ENCODE data around the gene FOXP1. TPM values are rescaled to one million over a fixed set of nuclear protein-coding genes. Genes with fewer than 3 reads are reported as not detected.

FOXP1 gene
- total and polyA plus RNA-seq, 9 of the 15 experiments (the other 6 are each of a cell fraction or from before 2014, with no cell fraction given), result 7.7 to 34.5 (median 13.7) TPM

- in situ Hi-C loops (cut with MboI) (no loop called here), intact Hi-C loops (cut with micrococcal nuclease) (no loop called here)
- no TSS peak for BruUV-seq (replicated peaks)
- POLR2A ChIA-PET, result no interaction called here
- Histone ChIP-seq H3K4me2 (ENCODE audit: insufficient read depth, low read length) (no peak overlapping the region), H3K79me2 (ENCODE audit: control insufficient read depth, insufficient read depth, low read length) (no peaks in the 10 kb centered on the region), H3K27ac (ENCODE audit: extremely low read depth, low read depth, low read length) (no peak overlapping the region), H3K27me3 (ENCODE audit: control insufficient read depth in 2 of 2, insufficient read depth in 2 of 2, low read length in 2 of 2) (no peaks in the 10 kb centered on the region), H2AFZ (ENCODE audit: low read depth, low read length) (no peak overlapping the region), H3K9me3 (replicated peaks; ENCODE audit: control insufficient read depth, insufficient read depth, low read depth, low read length) (no peaks in the 10 kb centered on the region), H3K9ac (ENCODE audit: insufficient read depth in 1 of 2, low read depth in 2 of 2, low read length in 2 of 2) (no peak overlapping the region), H4K20me1 (replicated peaks; ENCODE audit: control insufficient read depth, insufficient read depth, low read length) (no peaks in the 10 kb centered on the region), H3K36me3 (ENCODE audit: control insufficient read depth, insufficient read depth, low read length) (peaks cover 76% of the 10 kb centered on the region; the same call in 2 of the 3 replicates), H3K4me3 (no peak overlapping the region), H3K9me1 (ENCODE audit: control insufficient read depth, insufficient read depth, low read length) (no peaks in the 10 kb centered on the region), H3K4me1 (replicated peaks in 1 of 2; ENCODE audit: control insufficient read depth in 2 of 2, insufficient read depth in 2 of 2, low read length in 2 of 2) (no peaks in the 10 kb centered on the region)
- no peak for DNase-seq (ENCODE audit: extremely low read depth in 1 of 4, low spot score in 3 of 4)
- TF ChIP-seq SRF (CRISPR knock-in tag; IDR thresholded peaks at IDR 0.05), result no peak
- no peak for TF ChIP-seq ZC3H11A (IDR thresholded peaks at IDR 0.05; ENCODE audit: low read depth, low read length)
- TF ChIP-seq SP1 (CRISPR knock-in tag; IDR thresholded peaks at IDR 0.05), result no peak
- no peak for TF ChIP-seq TGIF2 (CRISPR knock-in tag; IDR thresholded peaks at IDR 0.05)
- TF ChIP-seq MXI1 (IDR thresholded peaks at IDR 0.05; ENCODE audit: low read depth, low read length), result no peak
- TF ChIP-seq MBD1 (CRISPR knock-in tag; IDR thresholded peaks at IDR 0.05), result no peak
- no peak for TF ChIP-seq ZNF764 (CRISPR knock-in tag; IDR thresholded peaks at IDR 0.05; ENCODE audit: low read depth)
- TF ChIP-seq EWSR1 (IDR thresholded peaks at IDR 0.05; ENCODE audit: borderline replicate concordance, low read depth, partially characterized antibody), result no peak
- FAIRE-seq, result no peak
- CTCF ChIA-PET (ENCODE audit: low intra/inter-chr PET ratio), result no interaction called here
- 81% methylated on average over 9 of the region's 9 CpGs for WGBS (ENCODE audit: insufficient coverage, low coverage, missing lambda C conversion rate)
- no peak for ATAC-seq
Measured at GRCh38 chr3:71042759-71043158, 540.8 kb downstream of the FOXP1 start.
